OCI-LY1 (cell line): ENCODE results near the gene ADAMTS3.

Source experiments
- EZH2 ChIP-seq: fragments of 200-600 bp; sonication (generic), shearing (Covaris generic); IDR thresholded peaks from 2 replicates; pipeline ENCODE4 v1.8.0; 2017; ENCODE audit warnings: borderline replicate concordance, mixed run types, mild to moderate bottlenecking, antibody characterized with exemption, low read length, moderate library complexity, mixed read lengths
- TF ChIP-seq, protein P1 (sequence below): fragments of 200-600 bp; sonication (generic), shearing (Covaris generic); IDR thresholded peaks from 2 replicates; pipeline ENCODE4 v1.5.1; 2017; ENCODE audit warnings: mild to moderate bottlenecking, antibody characterized with exemption, low read length, moderate library complexity, mixed read lengths

DNA sequence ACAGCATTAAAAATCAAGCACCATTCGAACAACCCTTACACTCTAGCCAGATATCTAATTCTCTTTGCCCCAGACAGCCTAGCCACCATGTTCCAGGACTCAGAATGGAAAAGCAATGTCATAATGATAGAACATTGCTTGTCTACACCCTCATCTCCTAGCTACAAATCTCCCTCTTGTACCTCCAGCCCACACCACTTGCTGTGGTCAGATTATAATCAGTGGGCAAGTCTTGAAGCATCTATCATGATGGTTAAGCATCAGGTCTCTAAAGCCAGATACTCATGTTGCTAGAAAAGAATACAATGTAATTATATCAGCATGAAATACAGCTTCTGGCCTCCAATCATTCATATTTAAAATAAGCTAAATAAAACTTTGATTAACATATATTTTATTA lies 268.9 kb downstream of the ADAMTS3 start:
- TF ChIP-seq, protein P1, sequence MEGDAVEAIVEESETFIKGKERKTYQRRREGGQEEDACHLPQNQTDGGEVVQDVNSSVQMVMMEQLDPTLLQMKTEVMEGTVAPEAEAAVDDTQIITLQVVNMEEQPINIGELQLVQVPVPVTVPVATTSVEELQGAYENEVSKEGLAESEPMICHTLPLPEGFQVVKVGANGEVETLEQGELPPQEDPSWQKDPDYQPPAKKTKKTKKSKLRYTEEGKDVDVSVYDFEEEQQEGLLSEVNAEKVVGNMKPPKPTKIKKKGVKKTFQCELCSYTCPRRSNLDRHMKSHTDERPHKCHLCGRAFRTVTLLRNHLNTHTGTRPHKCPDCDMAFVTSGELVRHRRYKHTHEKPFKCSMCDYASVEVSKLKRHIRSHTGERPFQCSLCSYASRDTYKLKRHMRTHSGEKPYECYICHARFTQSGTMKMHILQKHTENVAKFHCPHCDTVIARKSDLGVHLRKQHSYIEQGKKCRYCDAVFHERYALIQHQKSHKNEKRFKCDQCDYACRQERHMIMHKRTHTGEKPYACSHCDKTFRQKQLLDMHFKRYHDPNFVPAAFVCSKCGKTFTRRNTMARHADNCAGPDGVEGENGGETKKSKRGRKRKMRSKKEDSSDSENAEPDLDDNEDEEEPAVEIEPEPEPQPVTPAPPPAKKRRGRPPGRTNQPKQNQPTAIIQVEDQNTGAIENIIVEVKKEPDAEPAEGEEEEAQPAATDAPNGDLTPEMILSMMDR = no peak
- TF ChIP-seq EZH2 = no peak
